ENCODE data around the gene ADARB1.
A peak's percentile ranks its signal among the peaks of the same experiment; 100 is the strongest.

ADARB1 gene

GRCh38 chr21:45095505-45095904, 21.1 kb downstream of the ADARB1 start:
- no peak for ATAC-seq

DNA sequence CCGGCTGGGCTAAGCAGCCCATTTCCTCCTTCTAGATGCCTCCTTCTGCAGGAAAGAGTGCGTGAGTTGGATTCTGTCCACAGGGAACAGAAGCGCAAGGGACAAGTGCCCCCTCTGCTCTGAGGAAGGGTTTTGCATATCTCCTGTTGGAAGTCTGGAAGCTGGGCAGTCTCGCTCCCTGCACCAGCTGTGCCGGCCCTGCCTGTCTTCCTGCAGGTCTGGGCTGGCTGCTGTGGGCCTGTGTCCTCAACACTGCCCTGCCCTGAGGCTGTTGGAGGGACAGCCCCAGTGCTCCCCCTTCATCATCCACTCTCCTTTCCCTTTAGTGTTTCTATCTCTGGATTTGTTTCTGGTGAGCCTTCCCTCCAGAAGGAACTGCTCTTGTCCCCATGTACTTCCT, 21.8 kb downstream of the ADARB1 start:
- ATAC-seq: no peak
- no peak for DNase-seq

More at GRCh38 chr21:45095505-45095904, 21.1 kb downstream of the ADARB1 start:
- no peak for DNase-seq

DNA sequence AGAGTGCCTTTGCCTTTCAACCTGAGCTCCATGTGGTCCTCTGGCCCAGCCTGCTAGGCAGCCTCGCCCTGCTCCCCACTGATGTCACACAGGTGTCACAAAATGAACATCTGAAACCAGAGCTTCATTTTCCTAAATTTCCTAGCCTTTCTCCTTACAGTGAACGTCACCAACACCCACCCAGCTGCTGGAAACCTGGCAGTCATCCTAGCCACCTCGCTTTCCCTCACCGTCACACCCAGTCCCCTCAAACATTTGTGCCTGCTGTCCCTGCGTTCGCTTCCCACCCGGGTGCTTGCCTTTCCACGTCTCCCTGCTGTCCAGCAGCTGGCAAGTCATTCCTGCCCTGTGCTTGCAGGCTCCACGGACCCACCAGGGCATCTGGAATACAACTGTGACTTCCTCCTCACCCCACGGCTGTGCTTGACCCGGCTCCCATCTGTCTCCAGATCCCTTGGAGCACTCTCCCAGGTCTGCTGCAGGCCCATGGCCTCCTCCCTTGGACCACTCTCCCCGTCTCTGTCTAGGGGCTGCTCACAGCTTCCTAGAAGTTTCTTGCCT, 23.5 kb downstream of the ADARB1 start:
- ATAC-seq (no peak), DNase-seq (no peak)

GRCh38 chr21:45098867-45099266, 24.5 kb downstream of the ADARB1 start:
- DNase-seq (no peak), ATAC-seq (no peak)

DNA sequence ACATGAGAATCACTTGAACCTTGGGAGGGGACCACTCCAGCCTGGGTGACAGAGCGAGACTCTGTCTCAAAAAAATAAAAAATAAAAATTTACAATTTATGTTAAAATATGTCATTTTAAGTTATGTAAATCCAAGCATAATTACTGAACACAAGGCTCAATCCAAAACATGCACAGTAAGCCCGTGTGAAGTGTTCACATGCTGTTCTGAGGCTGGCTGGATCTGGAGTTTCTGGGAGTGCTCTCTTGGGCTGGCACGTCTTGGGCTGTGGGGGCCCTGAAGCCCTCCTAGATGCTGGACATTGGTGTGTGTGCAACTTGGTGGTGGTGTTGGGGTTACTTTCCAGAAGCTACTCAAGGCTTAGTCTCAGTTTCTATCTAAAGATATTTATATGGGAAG, 25.2 kb downstream of the ADARB1 start:
- DNase-seq (no peak), ATAC-seq (no peak)

DNA sequence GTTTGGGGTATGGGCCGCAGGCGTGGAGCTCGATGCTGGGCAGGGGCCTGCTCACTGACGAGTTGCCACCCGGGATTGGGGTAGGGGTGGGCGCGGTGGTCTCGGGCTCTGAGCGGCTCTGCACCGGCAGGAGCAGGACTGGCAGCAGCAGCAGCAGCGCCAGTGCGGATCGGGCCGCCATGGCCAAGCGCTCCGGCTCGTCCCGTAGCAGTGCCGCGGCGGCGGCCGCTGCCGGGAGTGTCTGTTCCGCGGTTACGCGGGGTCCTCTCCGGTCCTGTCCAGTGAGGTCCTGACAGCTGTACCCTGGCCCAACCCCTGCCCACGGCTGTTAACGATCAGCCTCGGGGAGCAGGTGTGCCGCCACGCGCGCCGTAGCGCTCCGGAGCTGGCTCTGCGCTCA, 26.5 kb downstream of the ADARB1 start:
- DNase-seq: no peak
- ATAC-seq: no peak

GRCh38 chr21:45102391-45102932, 28.1 kb downstream of the ADARB1 start:
- ATAC-seq (no peak), DNase-seq (no peak)

GRCh38 chr21:45103971-45104520, 29.7 kb downstream of the ADARB1 start:
- DNase-seq: no peak
- ATAC-seq: peak; percentile 16

GRCh38 chr21:45104560-45104959, 30.2 kb downstream of the ADARB1 start:
- DNase-seq: peak; percentile 66
- peak; percentile 74 for ATAC-seq

- no peak for DNase-seq
- ATAC-seq: no peak
Measured at GRCh38 chr21:45105906-45106485, 31.6 kb downstream of the ADARB1 start.

DNA sequence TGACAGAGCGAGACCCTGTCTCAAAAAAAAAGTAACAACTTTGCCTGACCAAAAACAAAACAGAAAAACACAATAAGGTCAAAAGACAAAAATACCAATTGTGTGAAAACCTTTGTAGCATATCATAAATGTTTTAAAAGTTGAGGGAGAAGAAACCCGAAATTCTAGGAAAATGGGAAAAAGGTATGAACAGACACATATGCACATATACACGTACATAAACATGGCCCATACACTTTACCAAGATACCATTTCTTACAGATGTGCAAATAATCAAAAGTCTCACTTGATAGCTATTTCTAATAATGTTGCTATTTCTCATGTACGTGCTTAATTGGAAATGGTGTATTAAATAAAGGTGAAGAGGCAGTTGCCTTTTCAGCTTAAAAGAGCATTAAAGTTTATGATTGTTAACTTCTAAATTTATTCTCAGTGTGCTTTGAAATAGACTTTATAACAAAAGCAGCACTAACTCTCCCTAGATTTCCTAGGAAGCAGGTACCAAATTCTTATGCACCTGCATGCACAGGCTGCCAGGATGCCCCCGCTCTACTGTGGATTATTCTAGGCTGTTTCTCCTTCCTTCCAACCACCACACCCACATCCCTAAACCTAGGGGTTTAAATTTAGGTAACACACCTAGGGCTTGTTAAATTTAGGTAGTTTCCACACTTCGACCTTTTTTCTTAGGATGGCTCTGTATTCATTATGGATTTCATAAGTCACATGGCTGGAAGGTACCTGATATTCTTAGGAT, 33.8 kb downstream of the ADARB1 start:
- DNase-seq (no peak), ATAC-seq (no peak)

- DNase-seq (peak; percentile 48), ATAC-seq (no peak)
Measured at GRCh38 chr21:45108808-45109781, 34.7 kb downstream of the ADARB1 start.

DNA sequence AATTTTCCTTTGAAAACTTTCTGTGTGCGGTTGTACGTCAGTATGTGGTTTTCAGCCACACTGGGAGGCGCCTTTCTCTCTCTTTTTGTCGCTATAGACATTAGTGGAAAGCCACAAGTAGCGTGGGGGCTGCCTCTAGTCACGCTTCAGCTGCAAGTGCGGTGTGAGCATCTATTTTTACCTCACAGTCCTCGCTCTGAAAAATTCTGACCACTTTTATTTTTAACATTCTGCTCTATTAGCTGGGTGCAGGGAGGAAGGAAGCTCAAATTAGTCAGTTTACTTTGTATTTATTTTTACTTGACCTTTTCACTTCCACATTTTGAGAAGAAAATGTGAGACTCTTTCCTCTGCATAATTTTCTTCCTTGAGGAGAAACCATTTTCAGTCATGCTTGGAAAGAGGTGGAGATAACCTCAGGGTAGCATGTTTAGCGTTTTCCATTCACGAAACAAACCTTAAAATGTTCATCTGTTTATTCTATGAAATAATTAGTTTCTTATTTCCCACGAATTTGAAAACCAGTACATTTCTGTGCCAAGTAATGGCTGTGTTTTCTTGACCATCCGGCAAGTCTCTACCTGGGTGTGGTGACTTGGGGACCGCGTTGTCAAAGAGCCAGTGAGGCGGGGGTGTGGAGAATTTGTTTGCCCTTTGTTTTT, 35.6 kb downstream of the ADARB1 start:
- DNase-seq: peak; percentile 69
- ATAC-seq: peak; percentile 77

GRCh38 chr21:45110873-45111624, 36.7 kb downstream of the ADARB1 start:
- ATAC-seq (no peak), DNase-seq (no peak)

GRCh38 chr21:45111703-45112102, 37.3 kb downstream of the ADARB1 start:
- DNase-seq (no peak), ATAC-seq (no peak)

GRCh38 chr21:45112371-45112770, 38.0 kb downstream of the ADARB1 start:
- DNase-seq (no peak), ATAC-seq (no peak)

- DNase-seq: no peak
Measured at GRCh38 chr21:45113543-45113942, 39.2 kb downstream of the ADARB1 start.

DNA sequence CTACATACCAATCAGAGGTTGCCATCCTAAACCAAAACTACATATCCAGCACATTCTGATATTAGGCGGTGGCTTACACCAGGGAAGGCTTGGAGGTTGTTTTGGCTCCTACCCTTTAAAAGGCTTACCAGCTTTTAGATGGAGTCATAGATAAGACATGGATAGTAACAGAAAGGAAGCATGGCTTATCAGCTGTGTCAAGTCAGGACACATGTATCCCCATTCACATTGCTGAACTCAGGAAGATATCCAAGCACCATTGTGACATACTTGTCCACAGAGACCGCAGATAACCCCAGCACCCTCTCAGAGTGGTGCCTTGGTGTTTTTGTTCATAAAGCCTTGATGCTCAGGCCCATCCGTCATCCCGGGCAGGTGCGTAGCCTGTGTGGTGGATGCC, 39.7 kb downstream of the ADARB1 start:
- DNase-seq: no peak
- ATAC-seq: no peak

More at GRCh38 chr21:45113543-45113942, 39.2 kb downstream of the ADARB1 start:
- ATAC-seq: no peak

DNA sequence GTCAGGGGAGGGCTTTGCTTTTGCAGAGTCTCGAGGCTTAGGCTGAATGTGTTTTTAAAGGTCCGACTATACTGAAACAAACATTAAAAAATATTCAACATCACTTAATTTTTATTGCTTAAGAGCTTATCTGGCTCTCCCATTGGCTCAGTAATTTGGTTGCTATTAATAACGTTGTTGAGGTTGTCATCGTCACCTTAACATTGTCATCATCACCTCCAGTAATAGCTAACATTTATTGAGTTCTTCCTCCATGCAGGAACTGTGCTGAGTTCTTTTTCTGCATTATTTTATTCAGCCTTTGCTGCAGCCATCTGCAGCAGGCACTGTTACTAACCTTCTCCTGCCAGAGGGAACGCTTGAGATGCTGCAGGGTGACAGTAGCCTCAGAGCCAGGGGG, 40.1 kb downstream of the ADARB1 start:
- DNase-seq: no peak
- ATAC-seq: no peak

- ATAC-seq (no peak), DNase-seq (no peak)
Measured at GRCh38 chr21:45115141-45115540, 40.8 kb downstream of the ADARB1 start.

GRCh38 chr21:45116066-45116465, 41.7 kb downstream of the ADARB1 start:
- ATAC-seq: no peak
- no peak for DNase-seq

Data from stimulated activated naive CD8-positive, alpha-beta T cell treated with anti-CD3 and anti-CD28 coated beads, Interleukin-15, Interleukin-2, amounts not matched to agents 100 U/mL and 50 U/mL, for 24 hours (primary cell).